Stomach (tissue), 9 donors: ENCODE results near the gene BAZ2B. TPM values are rescaled to one million over a fixed set of nuclear protein-coding genes. Genes with fewer than 3 reads are reported as not detected.
"Not testable (repeated sequence)": the region's sequence is repeated elsewhere in the genome, so short reads cannot be mapped to it uniquely, and the experiment has no call there.

Experiments used
- DNase-seq, 2 donors: peaks; one replicate each; pipeline versions ENCODE4 v3.0.0 to v3.0.0-alpha.2; 2013 to 2019
- H3K27ac ChIP-seq, 5 donors: fragments of 200-600 bp in 4 of 5; sonication (generic) in 4 of 5; one replicate each; pipeline ENCODE4 v1.5.1; 2013 to 2019; ENCODE audit warnings: mild to moderate bottlenecking in 1 of 5, moderate library complexity in 1 of 5
- H3K27me3 ChIP-seq, 3 donors: fragments of 200-600 bp; sonication (generic); one replicate each; pipeline ENCODE4 v1.5.1; 2017 to 2019; ENCODE audit warnings: mixed run types in 1 of 3
- H3K36me3 ChIP-seq, 4 donors: fragments of 200-600 bp; sonication (generic); 1 replicate in 3 of 4; 2 replicates in 1 of 4; pipeline ENCODE4 v1.5.1; 2016 to 2019
- H3K4me1 ChIP-seq, 4 donors: fragments of 200-600 bp; sonication (generic); one replicate each; pipeline ENCODE4 v1.5.1; 2016 to 2019
- H3K4me3 ChIP-seq, 4 donors: fragments of 200-600 bp; sonication (generic) in 3 of 4; one replicate each; pipeline ENCODE4 v1.5.1; 2016 to 2019; ENCODE audit warnings: mild to moderate bottlenecking in 1 of 4
- H3K9me3 ChIP-seq, 4 donors: fragments of 200-600 bp; sonication (generic); one replicate each; pipeline ENCODE4 v1.5.1; 2016 to 2019
- CTCF ChIP-seq, 7 experiments: fragments of 450-650 bp in 4 of 7; fragments of 200-600 bp in 3 of 7; sonication (generic) in 3 of 7; IDR thresholded peaks; one replicate each; pipeline ENCODE4 v1.5.1; 2016 to 2019; ENCODE audit warnings: antibody characterized with exemption in 7 of 7, control low read depth in 2 of 7, mild to moderate bottlenecking in 1 of 7
- EP300 ChIP-seq: sonication (generic); formaldehyde crosslinking; IDR thresholded peaks from one replicate; pipeline ENCODE4 v1.6.1; 2017; ENCODE audit warnings: antibody characterized with exemption
- POLR2A ChIP-seq, 4 donors: fragments of 450-650 bp; IDR thresholded peaks; one replicate each; pipeline ENCODE4 v1.6.1; 2016; ENCODE audit warnings: antibody characterized with exemption in 4 of 4, control low read depth in 2 of 4, mild to moderate bottlenecking in 1 of 4, moderate library complexity in 1 of 4
- POLR2AphosphoS5 ChIP-seq, 3 donors: sonication (generic); formaldehyde crosslinking; IDR thresholded peaks; one replicate each; pipeline ENCODE4 v1.6.1; 2016; ENCODE audit warnings: antibody characterized with exemption in 3 of 3
- WGBS, 5 donors: extraction: QIAGEN DNeasy Blood & Tissue Kit in 3 of 5; methylation state at CpG; one replicate each; pipeline versions ENCODE4 v1.1.5 to v1.1.7; 2013 to 2018; 5-methylcytosine and 5-hydroxymethylcytosine counted together
- intact Hi-C: fragments of 100-400 bp; cut with DNase I; formaldehyde crosslinking; loops from one replicate; pipeline ENCODE4 v1.15.1; 2023; ENCODE audit warnings: low total_unique reads
- polyA plus RNA-seq, 3 donors: library from polyadenylated mRNA; stranded (reverse); fragments of 200-250 nt; gene quantifications; one replicate each; pipeline ENCODE4 v1.2.3, GENCODE V29; 2013
- total RNA-seq, 5 donors: library from RNA; depleted of rRNA; stranded (reverse); fragments of >200 nt; gene quantifications; one replicate each; pipeline versions ENCODE4 v1.1.0 to v1.2.3, GENCODE V29; 2014 to 2016
- donor health status: healthy with polysubstance abuse.
- donor health status: Bipolar disorder and iron deficiency.
- donor health status: healthy.

Gene BAZ2B
- total and polyA plus RNA-seq, 8 donors, result 7.2 to 245 (median 59.2) TPM

GRCh38 chr2:159538801-159539200 is 77.5 kb downstream of the BAZ2B start:
- peaks cover 0 to 3% (median 0%) of the 10 kb centered on the region in 4 donors for H3K4me1 ChIP-seq
- intact Hi-C loops, result no loop called here
- WGBS, 5 donors, result 91 to 98% (median 92%) methylated on average over 3 of the region's 3 CpGs

GRCh38 chr2:159535261-159535660 is 81.1 kb downstream of the BAZ2B start:
- WGBS, 5 donors, result 95 to 97% (median 96%) methylated on average over 4 of the region's 4 CpGs

More at GRCh38 chr2:159538801-159539200, 77.5 kb downstream of the BAZ2B start:
- Histone ChIP-seq H3K4me3 (no peak overlapping the region), H3K9me3 (peaks cover 6 to 11% (median 9%) of the 10 kb centered on the region in 4 donors), H3K36me3 (peaks cover 0 to 17% (median 11%) of the 10 kb centered on the region in 4 donors), H3K27me3 (no peaks in the 10 kb centered on the region), H3K27ac (no peak overlapping the region)
- no peak for TF ChIP-seq POLR2A (IDR thresholded peaks at IDR 0.05)
- no peak for DNase-seq

GRCh38 chr2:159531475-159531874 is 84.9 kb downstream of the BAZ2B start:
- H3K36me3 ChIP-seq, result peaks cover 0 to 8% (median 4%) of the 10 kb centered on the region in 4 donors
- H3K4me1 ChIP-seq, result peaks cover 0 to 8% (median 0%) of the 10 kb centered on the region in 4 donors
- intact Hi-C loops, result no loop called here
- no peaks in the 10 kb centered on the region for H3K27me3 ChIP-seq
- no peak overlapping the region for H3K4me3 ChIP-seq
- H3K9me3 ChIP-seq, result no peaks in the 10 kb centered on the region
- no peak for DNase-seq
- WGBS, 5 donors, result 88 to 97% (median 94%) methylated on average over 1 of the region's 1 CpG
- TF ChIP-seq POLR2A (IDR thresholded peaks at IDR 0.05) (no peak), CTCF (IDR thresholded peaks at IDR 0.05) (no peak), POLR2AphosphoS5 (IDR thresholded peaks at IDR 0.05) (no peak), EP300 (no peak)
- no peak overlapping the region for H3K27ac ChIP-seq

More at GRCh38 chr2:159535261-159535660, 81.1 kb downstream of the BAZ2B start:
- H3K9me3 ChIP-seq, H3K27me3 ChIP-seq, H3K36me3 ChIP-seq, H3K4me3 ChIP-seq, intact Hi-C loops, H3K27ac ChIP-seq, DNase-seq: not testable (repeated sequence)
- H3K4me1 ChIP-seq, result peaks cover 0 to 11% (median 0%) of the 10 kb centered on the region in 4 donors

GRCh38 chr2:159526433-159526832 is 89.9 kb downstream of the BAZ2B start:
- Histone ChIP-seq H3K4me3 (no peak overlapping the region), H3K36me3 (peaks cover 0 to 8% (median 4%) of the 10 kb centered on the region in 4 donors), H3K27ac (no peak overlapping the region), H3K9me3 (no peaks in the 10 kb centered on the region), H3K4me1 (no peaks in the 10 kb centered on the region), H3K27me3 (no peaks in the 10 kb centered on the region)
- WGBS, 5 donors, result 90 to 99% (median 97%) methylated on average over 1 of the region's 1 CpG
- DNase-seq, result no peak
- no peak for TF ChIP-seq POLR2A (IDR thresholded peaks at IDR 0.05)
- no peak for TF ChIP-seq CTCF (IDR thresholded peaks at IDR 0.05)
- no peak for TF ChIP-seq POLR2AphosphoS5 (IDR thresholded peaks at IDR 0.05)
- TF ChIP-seq EP300, result no peak
- intact Hi-C loops, result no loop called here

- Histone ChIP-seq H3K27me3 (no peaks in the 10 kb centered on the region), H3K36me3 (peaks cover 0 to 8% (median 4%) of the 10 kb centered on the region in 4 donors), H3K9me3 (no peaks in the 10 kb centered on the region), H3K4me3 (no peak overlapping the region), H3K27ac (no peak overlapping the region), H3K4me1 (no peaks in the 10 kb centered on the region)
- DNase-seq, result no peak
- 94 to 98% (median 97%) methylated on average over 3 of the region's 3 CpGs for WGBS, 5 donors
- no peak for TF ChIP-seq EP300
- TF ChIP-seq POLR2AphosphoS5 (IDR thresholded peaks at IDR 0.05), result no peak
- TF ChIP-seq POLR2A (IDR thresholded peaks at IDR 0.05), result no peak
- no peak for TF ChIP-seq CTCF (IDR thresholded peaks at IDR 0.05)
- intact Hi-C loops, result no loop called here
These were observed 91.3 kb downstream of the BAZ2B start for GRCh38 chr2:159525012-159525411.
